Esophagus muscularis mucosa (tissue), 4 donors: ENCODE data around the gene MLNR. TPM values are rescaled to one million over a fixed set of nuclear protein-coding genes. Genes with fewer than 3 reads are reported as not detected.

Source experiments
- DNase-seq: peaks from one replicate; pipeline ENCODE4 v3.0.0-alpha.2; 2017; ENCODE audit errors: extremely low spot score
- H3K27ac ChIP-seq, 4 donors: fragments of 200-600 bp; sonication (generic); replicated peaks in 1 of 4; 1 replicate in 3 of 4; 2 replicates in 1 of 4; pipeline ENCODE4 v1.5.1; 2016 to 2019; ENCODE audit warnings: mild to moderate bottlenecking in 1 of 4
- H3K27me3 ChIP-seq, 4 donors: fragments of 200-600 bp; sonication (generic); one replicate each; pipeline versions ENCODE4 v1.5.1 to v1.6.0; 2016 to 2019
- H3K36me3 ChIP-seq, 4 donors: fragments of 200-600 bp; sonication (generic); one replicate each; pipeline ENCODE4 v1.5.1; 2016 to 2019
- H3K4me1 ChIP-seq, 4 donors: fragments of 200-600 bp; sonication (generic); one replicate each; pipeline ENCODE4 v1.5.1; 2016 to 2019
- H3K4me3 ChIP-seq, 4 donors: fragments of 200-600 bp; sonication (generic); 1 replicate in 2 of 4; 2 replicates in 2 of 4; pipeline ENCODE4 v1.5.1; 2016 to 2019; ENCODE audit warnings: mild to moderate bottlenecking in 4 of 4, moderate library complexity in 1 of 4
- H3K9me3 ChIP-seq, 4 donors: fragments of 200-600 bp; sonication (generic); 1 replicate in 3 of 4; 2 replicates in 1 of 4; pipeline ENCODE4 v1.5.1; 2016 to 2019
- CTCF ChIP-seq, 3 experiments: fragments of 200-600 bp in 2 of 3; fragments of 450-650 bp in 1 of 3; sonication (generic) in 2 of 3; IDR thresholded peaks; one replicate each; pipeline ENCODE4 v1.5.1; 2017 to 2019; ENCODE audit warnings: antibody characterized with exemption in 3 of 3, mild to moderate bottlenecking in 2 of 3, moderate library complexity in 1 of 3
- EP300 ChIP-seq: sonication (generic); formaldehyde crosslinking; IDR thresholded peaks from one replicate; pipeline ENCODE4 v1.6.1; 2017; ENCODE audit warnings: antibody characterized with exemption
- POLR2A ChIP-seq: fragments of 450-650 bp; IDR thresholded peaks from one replicate; pipeline ENCODE4 v1.6.1; 2017; ENCODE audit warnings: antibody characterized with exemption, moderate library complexity, mild to moderate bottlenecking, low read depth
- POLR2AphosphoS5 ChIP-seq, 2 donors: sonication (generic); formaldehyde crosslinking; IDR thresholded peaks; one replicate each; pipeline ENCODE4 v1.6.1; 2017; ENCODE audit warnings: antibody characterized with exemption in 2 of 2
- WGBS: methylation state at CpG from one replicate; pipeline ENCODE4 v1.1.5; 2018; 5-methylcytosine and 5-hydroxymethylcytosine counted together
- intact Hi-C: fragments of 100-400 bp; cut with DNase I; formaldehyde crosslinking; loops from one replicate; pipeline ENCODE4 v1.15.1; 2023
- total RNA-seq, 4 donors: library from RNA; depleted of rRNA; stranded (reverse); fragments of >200 nt; gene quantifications; one replicate each; pipeline versions ENCODE4 v1.1.0 to v1.2.1, GENCODE V29; 2016

The MLNR gene
- total RNA-seq, 4 donors from 2014 or later: 0.34 TPM; not detected in 3

- intact Hi-C loops: loop anchor here (10.0 kb wide), 1 partner anchor 272 kb away; the partner anchor contains the start of gene FNDC3A
- DNase-seq: no peak
- peaks cover 0 to 5% (median 0%) of the 10 kb centered on the region in 4 donors for H3K36me3 ChIP-seq
- peaks cover 18 to 38% (median 33%) of the 10 kb centered on the region in 4 donors for H3K4me1 ChIP-seq
- no peaks in the 10 kb centered on the region for H3K9me3 ChIP-seq
- no peaks in the 10 kb centered on the region for H3K27me3 ChIP-seq
- peak overlapping the region; percentile 90 to 94 (median 91) for H3K27ac ChIP-seq
- H3K4me3 ChIP-seq: peak overlapping the region; percentile 75 to 81 (median 79)
- WGBS: 25% methylated on average over 4 of the region's 4 CpGs
- TF ChIP-seq CTCF (IDR thresholded peaks at IDR 0.05) (no peak), EP300 (no peak), POLR2A (no peak), POLR2AphosphoS5 (IDR thresholded peaks at IDR 0.05) (no peak)
Measured at GRCh38 chr13:49246850-49247642, 26.9 kb downstream of the MLNR start.

GRCh38 chr13:49247643-49248621 lies 27.8 kb downstream of the MLNR start, which contains the start of gene CDADC1:
CDADC1 (plus strand) TSS chr13:49247925; CDS start chr13:49248038, 113 bp downstream.
- TF ChIP-seq POLR2AphosphoS5 (IDR thresholded peaks at IDR 0.05) (peak; percentile 98 to 99), CTCF (IDR thresholded peaks at IDR 0.05) (peak in 1 of 3 experiments; percentile 27), POLR2A (peak; percentile 66), EP300 (no peak)
- intact Hi-C loops: loop anchor here (10.0 kb wide), 1 partner anchor 273 kb away; the partner anchor contains the start of gene FNDC3A
- WGBS: 0% methylated on average over 30 of the region's 56 CpGs

GRCh38 chr13:49248622-49249002 lies 28.5 kb downstream of the MLNR start:
- no peaks in the 10 kb centered on the region for H3K9me3 ChIP-seq
- H3K4me1 ChIP-seq: peaks cover 18 to 42% (median 34%) of the 10 kb centered on the region in 4 donors
- intact Hi-C loops: loop anchor here (10.0 kb wide), 1 partner anchor 274 kb away; the partner anchor contains the start of gene FNDC3A
- 9% methylated on average over 6 of the region's 6 CpGs for WGBS
- no peaks in the 10 kb centered on the region for H3K27me3 ChIP-seq
- TF ChIP-seq EP300 (no peak), POLR2A (no peak), POLR2AphosphoS5 (IDR thresholded peaks at IDR 0.05) (no peak), CTCF (IDR thresholded peaks at IDR 0.05) (no peak)
- H3K27ac ChIP-seq: peak overlapping the region; percentile 90 to 94 (median 91)
- peaks cover 0 to 5% (median 1%) of the 10 kb centered on the region in 4 donors for H3K36me3 ChIP-seq
- DNase-seq: no peak
- H3K4me3 ChIP-seq: peak overlapping the region; percentile 75 to 81 (median 79)

More at GRCh38 chr13:49247643-49248621, 27.8 kb downstream of the MLNR start, which contains the start of gene CDADC1:
- DNase-seq: peak; percentile 99
- H3K4me1 ChIP-seq: peaks cover 18 to 42% (median 34%) of the 10 kb centered on the region in 4 donors
- H3K36me3 ChIP-seq: peaks cover 0 to 5% (median 0%) of the 10 kb centered on the region in 4 donors
- H3K4me3 ChIP-seq: peak within 1 kb of the TSS; percentile 75 to 81 (median 79)
- no peaks in the 10 kb centered on the region for H3K9me3 ChIP-seq
- H3K27ac ChIP-seq: peak within 1 kb of the TSS; percentile 90 to 94 (median 91)
- no peaks in the 10 kb centered on the region for H3K27me3 ChIP-seq

- DNase-seq: no peak
- Histone ChIP-seq H3K36me3 (peaks cover 3 to 29% (median 8%) of the 10 kb centered on the region in 4 donors), H3K9me3 (no peaks in the 10 kb centered on the region), H3K4me1 (peaks cover 18 to 42% (median 34%) of the 10 kb centered on the region in 4 donors), H3K27ac (no peak overlapping the region), H3K27me3 (no peaks in the 10 kb centered on the region), H3K4me3 (no peak overlapping the region)
- intact Hi-C loops: no loop called here
- 83% methylated on average over 5 of the region's 5 CpGs for WGBS
- TF ChIP-seq CTCF (IDR thresholded peaks at IDR 0.05): no peak
- TF ChIP-seq POLR2A: no peak
- no peak for TF ChIP-seq EP300
- no peak for TF ChIP-seq POLR2AphosphoS5 (IDR thresholded peaks at IDR 0.05)
Measured at GRCh38 chr13:49251326-49251725, 31.2 kb downstream of the MLNR start.
